GM23338 (cell line): Measurements from ENCODE around the gene MUC13.

ENCODE experiments used
- CTCF ChIP-seq, 2 experiments: fragments of 200-600 bp in 1 of 2; sonication (generic) in 1 of 2; conservative IDR thresholded peaks; 2 replicates each; pipeline versions ENCODE4 v1.5.1 to v1.6.1; 2016 to 2017; ENCODE audit warnings: antibody characterized with exemption in 2 of 2, low read depth in 2 of 2, mild to moderate bottlenecking in 2 of 2, moderate library complexity in 1 of 2
- ETS1 ChIP-seq: IDR thresholded peaks from 2 replicates; pipeline ENCODE4 v1.6.1; 2016; ENCODE audit warnings: antibody characterized with exemption
- EZH2 ChIP-seq: fragments of 200-600 bp; sonication (generic); IDR thresholded peaks from one replicate; pipeline ENCODE4 v1.8.0; 2017; ENCODE audit warnings: antibody characterized with exemption, mild to moderate bottlenecking, low read depth; ENCODE audit not compliant: unreplicated experiment
- EZH2phosphoT487 ChIP-seq: fragments of 200-600 bp; sonication (generic); IDR thresholded peaks from one replicate; pipeline ENCODE4 v1.8.1; 2018; ENCODE audit warnings: antibody characterized with exemption; ENCODE audit not compliant: unreplicated experiment
- POLR2AphosphoS5 ChIP-seq: IDR thresholded peaks from 2 replicates; pipeline ENCODE4 v1.6.1; 2016; ENCODE audit warnings: antibody characterized with exemption, low read depth
- TF ChIP-seq, protein P1 (sequence below): IDR thresholded peaks from one replicate; pipeline ENCODE4 v1.6.1; 2018; ENCODE audit warnings: antibody characterized with exemption; ENCODE audit not compliant: unreplicated experiment

DNA sequence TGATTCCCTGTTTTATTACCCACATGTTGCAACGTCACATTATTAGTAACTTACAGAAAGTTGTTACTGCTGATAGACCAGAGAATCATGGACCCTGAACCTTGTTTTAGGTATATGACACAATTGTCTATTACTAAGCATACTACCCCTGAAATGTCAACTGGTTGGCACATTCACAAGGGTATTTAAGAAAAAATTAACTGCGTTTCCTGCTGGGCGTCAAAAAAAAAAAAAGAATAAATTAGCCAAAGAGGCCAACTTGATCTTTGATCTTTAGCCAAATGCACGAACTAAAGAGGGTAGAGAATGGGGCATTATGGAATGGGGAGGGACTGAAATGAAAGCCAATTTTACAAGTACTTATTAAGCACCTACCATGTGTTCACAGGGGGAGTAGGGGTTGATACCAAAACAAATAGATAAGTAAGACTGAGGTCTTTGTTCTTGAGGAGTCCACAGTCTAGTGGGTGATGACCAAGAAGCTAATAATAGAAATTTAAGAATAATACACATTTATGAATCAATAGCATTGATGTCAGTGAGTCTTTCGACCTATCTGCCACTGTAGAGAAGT is 17.8 kb upstream of the MUC13 start:
- TF ChIP-seq POLR2AphosphoS5 (no peak), EZH2 (no peak), ETS1 (no peak), CTCF (conservative IDR thresholded peaks at IDR 0.05; ENCODE audit: low read depth in 2 of 2) (no peak), EZH2phosphoT487 (no peak)
- TF ChIP-seq, protein P1, sequence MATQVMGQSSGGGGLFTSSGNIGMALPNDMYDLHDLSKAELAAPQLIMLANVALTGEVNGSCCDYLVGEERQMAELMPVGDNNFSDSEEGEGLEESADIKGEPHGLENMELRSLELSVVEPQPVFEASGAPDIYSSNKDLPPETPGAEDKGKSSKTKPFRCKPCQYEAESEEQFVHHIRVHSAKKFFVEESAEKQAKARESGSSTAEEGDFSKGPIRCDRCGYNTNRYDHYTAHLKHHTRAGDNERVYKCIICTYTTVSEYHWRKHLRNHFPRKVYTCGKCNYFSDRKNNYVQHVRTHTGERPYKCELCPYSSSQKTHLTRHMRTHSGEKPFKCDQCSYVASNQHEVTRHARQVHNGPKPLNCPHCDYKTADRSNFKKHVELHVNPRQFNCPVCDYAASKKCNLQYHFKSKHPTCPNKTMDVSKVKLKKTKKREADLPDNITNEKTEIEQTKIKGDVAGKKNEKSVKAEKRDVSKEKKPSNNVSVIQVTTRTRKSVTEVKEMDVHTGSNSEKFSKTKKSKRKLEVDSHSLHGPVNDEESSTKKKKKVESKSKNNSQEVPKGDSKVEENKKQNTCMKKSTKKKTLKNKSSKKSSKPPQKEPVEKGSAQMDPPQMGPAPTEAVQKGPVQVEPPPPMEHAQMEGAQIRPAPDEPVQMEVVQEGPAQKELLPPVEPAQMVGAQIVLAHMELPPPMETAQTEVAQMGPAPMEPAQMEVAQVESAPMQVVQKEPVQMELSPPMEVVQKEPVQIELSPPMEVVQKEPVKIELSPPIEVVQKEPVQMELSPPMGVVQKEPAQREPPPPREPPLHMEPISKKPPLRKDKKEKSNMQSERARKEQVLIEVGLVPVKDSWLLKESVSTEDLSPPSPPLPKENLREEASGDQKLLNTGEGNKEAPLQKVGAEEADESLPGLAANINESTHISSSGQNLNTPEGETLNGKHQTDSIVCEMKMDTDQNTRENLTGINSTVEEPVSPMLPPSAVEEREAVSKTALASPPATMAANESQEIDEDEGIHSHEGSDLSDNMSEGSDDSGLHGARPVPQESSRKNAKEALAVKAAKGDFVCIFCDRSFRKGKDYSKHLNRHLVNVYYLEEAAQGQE = no peak
